GM20000 (cell line): ENCODE measurements around the gene ZIC2.

Experiments
- DNase-seq: peaks from one replicate; pipeline ENCODE4 v3.0.0; 2012; ENCODE audit warnings: low spot score
- CTCF ChIP-seq: IDR thresholded peaks from 2 replicates; pipeline ENCODE4 v1.5.1; 2012; ENCODE audit warnings: mild to moderate bottlenecking, control low read depth; ENCODE audit errors: extremely low read depth, missing control alignments

ZIC2 gene

DNA sequence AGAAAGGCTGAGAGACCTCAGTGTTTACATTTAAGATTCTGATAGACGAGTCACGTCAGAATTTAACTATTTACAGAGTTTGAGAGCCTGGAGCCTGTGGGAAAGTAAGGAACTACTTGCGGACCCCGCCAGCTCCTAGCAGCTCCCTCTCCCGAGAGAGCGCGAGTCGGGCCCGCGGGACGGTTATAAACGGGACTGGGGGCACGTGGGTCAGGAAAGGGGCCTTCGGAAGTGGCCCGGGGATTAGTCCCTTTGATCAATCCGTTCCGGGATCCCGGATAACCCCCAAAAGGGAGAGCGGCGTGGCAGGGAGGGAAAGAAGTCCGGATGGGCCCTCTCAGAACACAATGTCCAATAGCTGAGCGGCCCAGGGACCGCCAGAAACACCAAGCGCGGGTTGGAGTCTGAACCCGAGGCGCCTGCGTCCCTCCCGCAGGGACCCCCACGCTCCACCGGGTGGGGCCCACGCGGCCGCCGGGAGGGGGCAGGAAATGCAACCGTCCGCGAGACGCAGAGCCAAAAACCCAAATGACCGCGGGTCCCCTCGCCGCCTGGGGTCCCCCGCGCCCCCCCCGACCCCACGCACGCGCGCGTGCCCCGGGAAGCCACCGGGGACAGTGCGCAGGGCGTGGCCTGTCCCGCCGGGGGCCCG, 13.6 kb upstream of the ZIC2 start:
- no peak for DNase-seq

DNA sequence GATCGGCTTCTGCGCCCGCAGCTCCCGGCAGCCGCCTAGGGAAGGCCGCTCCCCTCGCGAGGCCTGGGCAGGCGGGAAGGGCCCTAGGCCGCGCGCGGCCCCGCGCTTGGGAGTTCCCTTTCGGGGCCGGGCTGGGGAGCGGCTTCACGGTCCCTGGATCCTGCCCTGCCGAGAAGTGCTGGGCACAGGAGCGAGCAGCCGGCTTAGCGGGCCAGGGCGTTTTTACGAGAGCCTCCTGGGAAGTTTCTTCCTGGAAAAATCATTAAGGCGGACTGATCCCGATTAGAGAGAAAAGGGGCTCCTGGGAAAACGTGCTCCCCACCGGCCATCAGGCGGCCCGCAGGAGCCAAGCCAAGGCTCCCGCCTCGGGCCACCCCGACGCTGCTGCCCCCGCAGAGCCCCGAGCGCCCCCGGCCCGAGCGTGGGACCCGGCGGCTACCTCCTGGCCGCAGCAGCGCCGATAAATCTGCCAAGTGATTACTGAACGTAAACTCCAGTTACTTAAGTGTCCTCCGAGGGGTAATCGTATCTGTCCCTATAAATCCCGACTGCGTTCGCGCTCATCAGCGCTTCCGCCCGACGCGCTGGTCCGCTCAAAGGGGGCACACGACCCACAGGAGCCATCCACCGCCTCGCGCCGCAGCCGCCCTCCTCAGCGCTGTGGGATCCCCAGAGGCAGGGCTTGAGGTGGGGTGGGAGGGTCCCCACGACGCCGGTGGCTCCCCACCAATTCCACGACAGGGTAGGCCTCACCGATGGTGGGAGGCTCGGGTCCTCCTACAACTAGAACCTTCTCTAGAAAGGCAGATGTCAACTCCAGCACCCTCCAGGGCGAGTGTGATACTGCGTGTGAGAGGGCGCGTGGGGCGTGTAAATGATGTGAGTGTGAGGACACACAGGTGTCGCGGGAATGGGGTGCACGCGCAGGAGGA, 12.8 kb upstream of the ZIC2 start:
- TF ChIP-seq CTCF = no peak
- no peak for DNase-seq

More for the DNA sequence above, 13.6 kb upstream of the ZIC2 start:
- no peak for TF ChIP-seq CTCF

GRCh38 chr13:99969453-99969918, 12.1 kb upstream of the ZIC2 start:
- no peak for TF ChIP-seq CTCF
- no peak for DNase-seq

DNA sequence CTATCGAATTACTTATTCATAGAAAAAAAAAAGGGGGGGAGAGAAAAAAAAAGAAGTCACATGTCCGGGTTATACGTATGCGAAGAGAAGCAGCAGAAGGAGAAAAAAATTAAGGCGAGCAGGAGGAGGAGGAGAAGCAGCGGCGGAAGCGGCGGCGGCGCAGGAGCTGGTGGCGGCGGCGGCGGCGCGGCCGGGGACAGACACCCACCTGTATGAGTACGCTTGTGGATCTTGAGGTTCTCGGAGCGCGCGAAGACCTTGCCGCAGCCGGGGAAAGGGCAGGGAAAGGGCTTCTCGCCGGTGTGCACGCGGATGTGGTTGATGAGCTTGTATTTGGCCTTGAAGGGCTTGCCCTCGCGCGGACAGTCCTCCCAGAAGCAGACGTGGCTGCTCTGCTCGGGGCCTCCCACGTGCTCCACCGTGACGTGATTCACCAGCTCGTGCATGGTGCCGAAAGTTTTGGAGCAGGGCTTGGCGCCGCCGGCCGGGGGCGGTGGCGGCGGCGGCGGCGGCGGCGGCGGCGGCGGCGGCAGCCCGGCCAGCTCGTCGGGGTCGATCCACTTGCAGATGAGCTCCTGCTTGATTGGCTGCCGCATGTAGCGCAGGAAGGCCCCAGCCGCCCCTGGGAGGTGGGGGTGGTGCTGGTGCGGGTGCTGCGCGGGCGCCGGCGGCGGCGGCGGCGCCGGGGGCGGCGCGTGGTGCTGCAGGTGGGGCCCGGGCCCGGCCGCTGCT, 11.5 kb upstream of the ZIC2 start:
- no peak for DNase-seq
- no peak for TF ChIP-seq CTCF

GRCh38 chr13:99970651-99971575, 10.7 kb upstream of the ZIC2 start:
- DNase-seq = no peak
- no peak for TF ChIP-seq CTCF

DNA sequence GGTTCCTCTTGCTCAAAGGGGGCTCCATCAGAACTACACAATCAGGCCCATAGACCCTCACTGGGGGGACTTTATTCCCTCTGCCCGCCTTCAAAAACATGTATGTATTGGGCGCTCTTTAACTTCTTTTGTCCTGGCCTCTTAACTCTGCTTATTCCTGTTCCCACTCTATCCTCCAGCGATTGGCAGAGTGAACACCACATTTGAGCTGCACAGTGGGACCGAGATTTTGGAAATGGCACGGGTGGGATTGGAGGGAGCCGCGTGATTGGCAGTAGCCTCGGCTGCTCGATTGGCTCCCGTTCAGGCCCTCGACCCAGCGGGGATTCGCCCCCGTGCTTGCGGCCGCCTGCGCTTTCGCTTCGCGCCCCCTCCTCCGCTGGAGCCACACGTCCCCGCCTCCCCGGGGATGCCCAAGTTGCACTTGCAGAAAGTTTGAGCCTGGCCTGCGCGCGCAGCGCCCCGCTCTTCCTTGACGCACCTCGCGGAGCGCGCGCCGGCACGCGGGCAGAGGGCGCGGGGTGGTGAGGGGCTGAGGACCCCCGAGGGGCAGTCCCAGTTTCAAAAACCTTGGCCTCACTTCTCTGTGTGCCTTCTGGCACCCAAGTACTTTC, 9.9 kb upstream of the ZIC2 start, which contains the start of gene ZIC5:
Gene ZIC5 (minus strand): TSS at position 192 of the 614 bp plus-strand sequence. CDS start 164 bp downstream, at position 28.
- no peak for DNase-seq
- no peak for TF ChIP-seq CTCF
